ENCODE measurements around the gene GUCD1. TPM values are rescaled to one million over a fixed set of nuclear protein-coding genes. Genes with fewer than 3 reads are reported as not detected.

Gene GUCD1
- total RNA-seq, 4 donors from 2014 or later, result 56.7 to 498 (median 277) TPM

DNA sequence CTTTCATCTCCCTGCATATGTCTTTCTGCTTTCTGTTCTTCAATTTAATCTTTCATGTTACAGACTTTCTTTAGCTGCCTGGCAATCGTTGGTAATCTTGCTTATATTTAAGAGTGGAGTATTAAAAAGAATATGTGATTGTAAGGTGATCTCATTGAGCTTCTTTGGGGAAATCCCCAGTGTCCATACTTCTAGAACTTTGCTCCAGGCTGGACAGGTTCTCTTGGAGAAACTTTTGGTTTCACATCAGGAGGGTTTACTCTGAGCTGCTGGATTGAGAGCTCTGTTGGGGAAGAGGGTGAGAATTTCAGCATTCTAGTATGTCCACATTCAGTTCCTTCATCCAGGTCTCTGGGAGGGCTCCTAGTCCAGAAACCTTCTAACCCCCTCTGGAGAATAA is 21.8 kb upstream of the GUCD1 start:
- Histone ChIP-seq H3K4me1 (peaks cover 7 to 42% (median 24%) of the 10 kb centered on the region in 4 donors), H3K36me3 (peaks cover 0 to 23% (median 9%) of the 10 kb centered on the region in 4 donors), H3K27me3 (no peaks in the 10 kb centered on the region), H3K4me3 (no peak overlapping the region), H3K9me3 (no peaks in the 10 kb centered on the region), H3K27ac (no peak overlapping the region)
- TF ChIP-seq POLR2AphosphoS5 (IDR thresholded peaks at IDR 0.05), result no peak
- TF ChIP-seq EP300 (IDR thresholded peaks at IDR 0.05; ENCODE audit: low read depth), result no peak
- no peak for TF ChIP-seq POLR2A (IDR thresholded peaks at IDR 0.05)
- TF ChIP-seq, protein P1, sequence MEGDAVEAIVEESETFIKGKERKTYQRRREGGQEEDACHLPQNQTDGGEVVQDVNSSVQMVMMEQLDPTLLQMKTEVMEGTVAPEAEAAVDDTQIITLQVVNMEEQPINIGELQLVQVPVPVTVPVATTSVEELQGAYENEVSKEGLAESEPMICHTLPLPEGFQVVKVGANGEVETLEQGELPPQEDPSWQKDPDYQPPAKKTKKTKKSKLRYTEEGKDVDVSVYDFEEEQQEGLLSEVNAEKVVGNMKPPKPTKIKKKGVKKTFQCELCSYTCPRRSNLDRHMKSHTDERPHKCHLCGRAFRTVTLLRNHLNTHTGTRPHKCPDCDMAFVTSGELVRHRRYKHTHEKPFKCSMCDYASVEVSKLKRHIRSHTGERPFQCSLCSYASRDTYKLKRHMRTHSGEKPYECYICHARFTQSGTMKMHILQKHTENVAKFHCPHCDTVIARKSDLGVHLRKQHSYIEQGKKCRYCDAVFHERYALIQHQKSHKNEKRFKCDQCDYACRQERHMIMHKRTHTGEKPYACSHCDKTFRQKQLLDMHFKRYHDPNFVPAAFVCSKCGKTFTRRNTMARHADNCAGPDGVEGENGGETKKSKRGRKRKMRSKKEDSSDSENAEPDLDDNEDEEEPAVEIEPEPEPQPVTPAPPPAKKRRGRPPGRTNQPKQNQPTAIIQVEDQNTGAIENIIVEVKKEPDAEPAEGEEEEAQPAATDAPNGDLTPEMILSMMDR (IDR thresholded peaks at IDR 0.05), result no peak
- in situ Hi-C loops (cut with MboI; ENCODE audit: low pct_ligation_motif_present in 1 of 4, low pct_unique_long_range_greater_than_20kb in 1 of 4, low sequenced_read_pairs in 3 of 4), result no loop called here
- DNase-seq, result no peak
- 11 to 55% methylated on average over 1 of the region's 1 CpG for WGBS, 2 donors (ENCODE audit: low coverage in 1 of 2)
- intact Hi-C loops (cut with DNase I; ENCODE audit: low total_unique reads), result no loop called here

DNA sequence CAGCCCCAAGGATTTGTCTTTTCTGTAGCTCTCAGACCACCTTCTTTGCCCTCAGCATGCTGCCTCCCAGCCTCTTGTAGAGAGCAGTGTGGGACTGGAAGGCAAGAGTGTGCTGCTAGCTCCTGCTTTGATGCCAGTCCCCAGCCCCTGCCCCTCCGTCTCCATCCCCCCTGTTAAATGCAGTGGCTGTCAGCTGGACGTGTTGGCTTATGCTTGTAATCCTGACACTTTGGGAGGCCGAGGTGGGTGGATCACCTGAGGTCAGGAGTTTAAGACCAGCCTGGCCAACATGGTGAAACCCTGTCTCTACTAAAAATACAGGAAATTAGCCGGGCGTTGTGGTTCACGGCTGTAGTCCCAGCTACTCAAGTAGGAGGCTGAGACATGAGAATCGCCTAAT is 16.3 kb upstream of the GUCD1 start:
- H3K27me3 ChIP-seq, result no peaks in the 10 kb centered on the region
- H3K27ac ChIP-seq, result no peak overlapping the region
- no peak overlapping the region for H3K4me3 ChIP-seq
- no peaks in the 10 kb centered on the region for H3K9me3 ChIP-seq
- H3K36me3 ChIP-seq, result peaks cover 0 to 46% (median 21%) of the 10 kb centered on the region in 4 donors
- intact Hi-C loops (cut with DNase I; ENCODE audit: low total_unique reads), result no loop called here
- no peak for DNase-seq
- 95 to 96% methylated on average over 4 to 7 of the region's 7 CpGs for WGBS, 2 donors (ENCODE audit: low coverage in 1 of 2)
- H3K4me1 ChIP-seq, result peaks cover 0 to 6% (median 0%) of the 10 kb centered on the region in 4 donors
- TF ChIP-seq POLR2A (IDR thresholded peaks at IDR 0.05) (no peak), EP300 (IDR thresholded peaks at IDR 0.05; ENCODE audit: low read depth) (no peak), POLR2AphosphoS5 (IDR thresholded peaks at IDR 0.05) (no peak)
- TF ChIP-seq, protein P1 (IDR thresholded peaks at IDR 0.05), result no peak
- in situ Hi-C loops (cut with MboI; ENCODE audit: low pct_ligation_motif_present in 1 of 4, low pct_unique_long_range_greater_than_20kb in 1 of 4, low sequenced_read_pairs in 3 of 4), result no loop called here

DNA sequence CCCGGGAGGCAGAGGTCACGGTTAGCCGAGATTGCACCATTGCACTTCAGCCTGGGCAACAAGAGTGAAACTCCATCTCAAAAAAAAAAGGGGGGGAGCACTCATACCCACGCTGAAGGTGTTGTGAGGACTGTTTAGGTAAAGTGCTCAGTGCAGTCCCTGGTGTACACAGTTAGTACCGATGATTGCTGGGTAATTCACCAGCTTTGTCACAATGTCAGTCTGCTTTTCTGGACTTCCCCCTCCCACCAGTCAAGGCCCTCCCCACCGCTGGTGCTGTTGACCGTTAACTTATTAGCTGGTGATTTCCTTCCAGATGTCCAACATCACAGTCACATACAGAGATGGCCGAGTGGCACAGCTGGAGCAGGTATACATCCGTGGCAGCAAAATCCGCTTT is 12.7 kb upstream of the GUCD1 start:
- intact Hi-C loops (cut with DNase I; ENCODE audit: low total_unique reads), result no loop called here
- in situ Hi-C loops (cut with MboI; ENCODE audit: low pct_ligation_motif_present in 1 of 4, low pct_unique_long_range_greater_than_20kb in 1 of 4, low sequenced_read_pairs in 3 of 4), result no loop called here
- H3K9me3 ChIP-seq, result no peaks in the 10 kb centered on the region
- H3K4me1 ChIP-seq, result peaks cover 0 to 24% (median 0%) of the 10 kb centered on the region in 4 donors
- TF ChIP-seq, protein P1 (IDR thresholded peaks at IDR 0.05), result no peak
- no peak for TF ChIP-seq EP300 (IDR thresholded peaks at IDR 0.05; ENCODE audit: low read depth)
- no peak for TF ChIP-seq POLR2A (IDR thresholded peaks at IDR 0.05)
- TF ChIP-seq POLR2AphosphoS5 (IDR thresholded peaks at IDR 0.05), result no peak
- H3K4me3 ChIP-seq, result no peak overlapping the region
- WGBS, 2 donors (ENCODE audit: low coverage in 1 of 2), result 82 to 87% methylated on average over 3 to 10 of the region's 10 CpGs
- H3K27ac ChIP-seq, result no peak overlapping the region
- H3K27me3 ChIP-seq, result no peaks in the 10 kb centered on the region
- H3K36me3 ChIP-seq, result peaks cover 0 to 36% (median 13%) of the 10 kb centered on the region in 4 donors
- DNase-seq, result no peak

DNA sequence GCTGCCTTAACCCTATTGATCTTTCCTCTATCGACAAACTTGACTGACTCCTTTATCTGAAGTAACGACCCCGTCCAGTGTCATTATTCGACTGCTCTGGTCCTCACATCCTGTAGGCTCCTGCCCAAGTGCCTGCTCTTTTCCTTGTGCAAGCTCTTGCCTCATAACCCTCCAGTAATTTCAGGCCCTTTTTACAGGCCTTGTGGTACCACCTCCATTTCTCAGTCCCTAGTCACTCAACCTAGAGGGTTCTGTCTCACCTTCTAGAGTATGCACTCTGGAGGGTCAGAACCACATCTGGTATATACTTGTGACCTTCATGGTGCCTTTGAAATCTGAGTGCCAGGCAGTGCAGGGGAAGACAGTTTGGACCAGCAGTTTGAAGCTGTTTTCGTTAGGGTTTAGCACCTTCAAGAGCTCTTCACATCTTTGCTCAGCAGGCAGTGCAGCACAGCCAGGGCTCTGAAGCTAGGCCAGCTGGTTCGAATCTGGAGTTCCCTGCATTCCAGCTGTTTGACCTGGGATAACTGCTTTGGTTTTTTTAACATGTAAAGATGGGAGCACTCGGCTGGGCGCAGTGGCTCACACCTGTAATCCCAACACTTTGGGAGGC is 12.1 kb upstream of the GUCD1 start:
- no peaks in the 10 kb centered on the region for H3K9me3 ChIP-seq
- H3K27ac ChIP-seq, result no peak overlapping the region
- in situ Hi-C loops (cut with MboI; ENCODE audit: low pct_ligation_motif_present in 1 of 4, low pct_unique_long_range_greater_than_20kb in 1 of 4, low sequenced_read_pairs in 3 of 4), result no loop called here
- H3K27me3 ChIP-seq, result no peaks in the 10 kb centered on the region
- no peak overlapping the region for H3K4me3 ChIP-seq
- intact Hi-C loops (cut with DNase I; ENCODE audit: low total_unique reads), result no loop called here
- 78 to 79% methylated on average over 4 to 8 of the region's 8 CpGs for WGBS, 2 donors (ENCODE audit: low coverage in 1 of 2)
- no peak for DNase-seq
- peaks cover 0 to 29% (median 11%) of the 10 kb centered on the region in 4 donors for H3K36me3 ChIP-seq
- H3K4me1 ChIP-seq, result peaks cover 0 to 24% (median 0%) of the 10 kb centered on the region in 4 donors
- TF ChIP-seq POLR2A (IDR thresholded peaks at IDR 0.05) (no peak), EP300 (IDR thresholded peaks at IDR 0.05; ENCODE audit: low read depth) (no peak)
- TF ChIP-seq, protein P1 (IDR thresholded peaks at IDR 0.05), result no peak
